GM20431 (cell line): ENCODE data around the gene GEMIN4.
"Not testable (repeated sequence)": the region's sequence is repeated elsewhere in the genome, so short reads cannot be mapped to it uniquely, and the experiment has no call there.

Experiments
- in situ Hi-C: fragments of 300-500 bp; cut with MseI, MboI; formaldehyde crosslinking; loops from one replicate; pipeline ENCODE4 v1.15.0; 2020; ENCODE audit warnings: low sequenced_read_pairs; ENCODE audit not compliant: unreplicated experiment

GEMIN4 gene

GRCh38 chr17:705863-706262 lies 46.2 kb downstream of the GEMIN4 start:
- in situ Hi-C loops = no loop called here

- in situ Hi-C loops = no loop called here
Measured at GRCh38 chr17:705011-705410, 47.1 kb downstream of the GEMIN4 start.

GRCh38 chr17:704111-704864 lies 47.8 kb downstream of the GEMIN4 start:
- in situ Hi-C loops = no loop called here

- in situ Hi-C loops = no loop called here
Measured at GRCh38 chr17:703081-703875, 48.8 kb downstream of the GEMIN4 start.

- in situ Hi-C loops = no loop called here
Measured at GRCh38 chr17:700504-701094, 51.5 kb downstream of the GEMIN4 start.

GRCh38 chr17:699345-699744 lies 52.7 kb downstream of the GEMIN4 start:
- in situ Hi-C loops = no loop called here

GRCh38 chr17:698096-698495 lies 54.0 kb downstream of the GEMIN4 start:
- in situ Hi-C loops = not testable (repeated sequence)

GRCh38 chr17:697682-698081 lies 54.4 kb downstream of the GEMIN4 start:
- in situ Hi-C loops = no loop called here

- in situ Hi-C loops = no loop called here
Measured at GRCh38 chr17:696369-696768, 55.7 kb downstream of the GEMIN4 start.
